MM.1S (cell line): ENCODE results near the gene BARHL1.

Experiments
- CTCF ChIP-seq: fragments of 300-600 bp; sonication (generic); IDR thresholded peaks from 2 replicates; pipeline ENCODE4 v1.5.1; 2016; ENCODE audit warnings: antibody characterized with exemption, low read length, mixed read lengths
- EZH2 ChIP-seq: fragments of 300-600 bp; sonication (generic); optimal IDR thresholded peaks from 2 replicates; pipeline ENCODE3; 2017; ENCODE audit warnings: low read depth, mild to moderate bottlenecking, antibody characterized with exemption, low read length, mixed read lengths
- EZH2phosphoT487 ChIP-seq: fragments of 300-600 bp; sonication (generic); IDR thresholded peaks from 2 replicates; pipeline ENCODE4 v1.6.1; 2018; ENCODE audit warnings: antibody characterized with exemption, low read length

GRCh38 chr9:132600326-132600984 lies 18.0 kb downstream of the BARHL1 start:
- TF ChIP-seq CTCF = no peak
- no peak for TF ChIP-seq EZH2phosphoT487
- no peak for TF ChIP-seq EZH2
